NT2/D1 (cell line): Measurements from ENCODE around the gene SCAF4.
"Not testable (repeated sequence)": the region's sequence is repeated elsewhere in the genome, so short reads cannot be mapped to it uniquely, and the experiment has no call there.

Experiments used
- SUZ12 ChIP-seq: IDR thresholded peaks from 2 replicates; pipeline ENCODE4 v1.6.1; 2011; ENCODE audit not compliant: insufficient read length, insufficient read depth; ENCODE audit errors: extremely low read depth
- ZNF274 ChIP-seq: IDR thresholded peaks from 2 replicates; pipeline ENCODE4 v1.6.1; 2011; ENCODE audit warnings: mild to moderate bottlenecking, low read depth, low read length

DNA sequence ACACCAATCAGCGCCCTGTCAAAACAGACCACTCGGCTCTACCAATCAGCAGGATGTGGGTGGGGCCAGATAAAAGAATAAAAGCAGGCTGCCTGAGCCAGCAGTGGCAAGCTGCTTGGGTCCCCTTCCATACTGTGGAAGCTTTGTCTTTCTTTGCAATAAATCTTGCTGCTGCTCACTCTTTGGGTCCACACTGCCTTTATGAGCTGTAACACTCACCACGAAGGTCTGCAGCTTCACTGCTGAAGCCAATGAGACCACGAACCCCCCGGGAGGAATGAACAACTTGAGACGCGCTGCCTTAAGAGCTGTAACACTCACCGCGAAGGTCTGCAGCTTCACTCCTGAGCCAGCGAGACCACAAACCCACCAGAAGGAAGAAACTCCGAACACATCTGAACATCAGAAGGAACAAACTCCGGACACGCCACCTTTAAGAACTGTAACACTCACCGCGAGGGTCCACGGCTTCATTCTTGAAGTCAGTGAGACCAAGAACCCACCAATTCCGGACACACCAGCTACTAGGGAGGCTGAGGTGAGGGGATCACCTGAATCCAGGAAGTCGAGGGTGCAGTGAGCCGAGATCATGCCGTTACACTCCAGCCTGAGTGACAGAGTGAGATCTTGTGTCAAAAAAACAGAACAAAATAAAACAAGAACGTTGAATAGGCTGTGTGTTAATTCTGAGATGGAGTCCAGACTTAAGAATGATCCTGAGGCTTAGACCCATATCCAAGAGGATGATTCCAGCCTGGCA, 76.9 kb downstream of the SCAF4 start:
- TF ChIP-seq SUZ12, ZNF274: not testable (repeated sequence)
